PC-3 (cell line): ENCODE measurements around the gene CCDC136.

Experiments
- CTCF ChIP-seq: fragments of 300-600 bp; sonication (generic); conservative IDR thresholded peaks from 2 replicates; pipeline ENCODE4 v1.5.1; 2017; ENCODE audit warnings: antibody characterized with exemption, low read depth, mild to moderate bottlenecking, low read length
- EZH2 ChIP-seq: fragments of 300-600 bp; sonication (generic); IDR thresholded peaks from one replicate; pipeline ENCODE4 v1.6.1; 2017; ENCODE audit warnings: antibody characterized with exemption, mild to moderate bottlenecking, low read length; ENCODE audit not compliant: unreplicated experiment

DNA sequence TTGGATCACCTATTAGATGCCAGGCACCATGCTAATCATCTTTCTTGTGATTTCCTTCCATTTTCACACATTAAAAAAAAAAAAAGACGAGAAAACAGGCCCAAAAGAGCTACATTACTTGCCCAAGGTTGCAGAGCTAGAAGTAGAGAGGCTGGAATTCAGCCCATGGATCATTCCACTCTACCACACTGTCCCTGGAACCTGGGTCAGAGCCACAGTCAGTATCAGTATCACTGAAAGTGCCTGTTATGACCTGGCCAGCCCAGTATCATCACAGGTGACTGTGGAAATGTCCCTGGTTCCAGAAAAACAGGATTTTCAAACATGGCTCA lies 35.1 kb downstream of the CCDC136 start:
- TF ChIP-seq CTCF (no peak), EZH2 (no peak)
